H54 (cell line): ENCODE data around the gene MTAP.

Experiments
- DNase-seq: peaks from one replicate; pipeline ENCODE4 v3.0.0; 2011; ENCODE audit warnings: low spot score, mixed read lengths; ENCODE audit not compliant: insufficient read length
- FAIRE-seq: peaks from 3 replicates; lab custom pipeline; 2011; peaks lifted over from hg19 to GRCh38; lab: Jason Lieb, UNC
- POLR2A ChIP-seq: IDR thresholded peaks from 2 replicates; pipeline ENCODE4 v1.6.1; 2011; ENCODE audit warnings: low read depth, mild to moderate bottlenecking, low read length

MTAP gene

DNA sequence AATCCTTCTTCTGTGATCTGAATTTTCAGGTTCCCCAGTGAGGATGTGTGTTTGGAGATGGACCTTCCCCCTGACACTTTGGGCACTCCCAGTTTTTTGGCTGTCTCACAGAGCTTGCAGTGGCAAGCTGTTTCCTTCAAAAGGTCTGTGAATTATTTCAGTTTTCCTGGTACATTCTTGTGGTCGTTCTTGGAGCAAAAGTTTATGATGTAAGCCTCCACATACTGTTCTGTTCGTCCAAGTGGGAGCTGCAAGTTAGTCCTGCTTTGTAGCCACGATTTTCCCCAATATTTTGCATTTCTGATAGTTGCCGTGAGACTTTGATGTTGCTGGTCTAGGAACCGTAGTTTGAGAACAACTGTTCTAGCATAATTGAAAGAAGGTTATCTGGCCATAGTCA is 88.3 kb downstream of the MTAP start:
- no peak for DNase-seq
- no peak for FAIRE-seq
- no peak for TF ChIP-seq POLR2A

DNA sequence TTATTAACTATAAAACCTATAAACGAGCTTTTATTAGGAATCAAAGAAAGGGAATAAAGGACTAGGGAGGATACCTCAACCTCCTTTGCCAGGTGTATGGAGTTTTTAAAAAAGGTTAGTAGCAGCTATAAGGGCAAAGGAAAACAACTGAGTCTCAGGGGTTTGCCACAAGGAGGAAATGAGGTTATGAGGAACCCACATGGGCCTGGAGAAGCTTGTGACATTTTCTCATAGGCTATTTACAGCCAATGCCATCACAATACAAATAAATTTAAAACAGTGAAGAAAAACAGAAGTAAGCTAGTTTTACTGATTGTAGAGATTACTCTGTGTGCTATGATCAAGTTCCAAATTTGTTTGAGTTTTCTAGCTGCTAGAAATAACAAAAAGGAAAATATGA is 99.1 kb downstream of the MTAP start:
- FAIRE-seq (no peak), DNase-seq (no peak)
- TF ChIP-seq POLR2A: no peak

GRCh38 chr9:21902136-21902535 is 99.7 kb downstream of the MTAP start:
- FAIRE-seq (no peak), DNase-seq (no peak)
- TF ChIP-seq POLR2A: no peak

- no peak for TF ChIP-seq POLR2A
- no peak for FAIRE-seq
- DNase-seq: no peak
These were observed 101.0 kb downstream of the MTAP start for GRCh38 chr9:21903380-21903965.

- no peak for DNase-seq
- TF ChIP-seq POLR2A: no peak
- FAIRE-seq: no peak
These were observed 101.9 kb downstream of the MTAP start for GRCh38 chr9:21904371-21904770.

DNA sequence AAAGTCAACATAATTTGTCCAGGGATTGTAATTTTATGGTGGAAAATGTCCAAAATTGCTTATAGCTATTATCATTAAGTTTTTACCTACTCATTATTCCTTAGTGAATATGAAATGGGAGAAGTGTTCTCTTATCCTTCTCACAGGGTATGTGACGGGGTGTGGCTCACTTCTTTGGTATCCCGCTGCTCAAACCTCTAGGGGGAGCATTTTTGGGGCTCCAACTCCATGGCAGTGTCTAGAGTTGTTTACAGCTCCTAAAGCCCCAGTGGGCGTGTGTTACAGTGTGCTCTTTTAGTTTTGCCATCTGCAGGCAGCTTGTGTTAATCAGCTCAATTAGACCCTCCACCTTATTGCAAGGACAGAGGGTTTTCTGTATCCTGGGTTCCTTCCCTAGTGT is 102.3 kb downstream of the MTAP start:
- no peak for TF ChIP-seq POLR2A
- no peak for DNase-seq
- no peak for FAIRE-seq

- DNase-seq (no peak), FAIRE-seq (no peak)
These were observed 103.8 kb downstream of the MTAP start for GRCh38 chr9:21906213-21906612.

GRCh38 chr9:21906881-21907280 is 104.4 kb downstream of the MTAP start:
- no peak for FAIRE-seq
- no peak for TF ChIP-seq POLR2A
- no peak for DNase-seq

More at GRCh38 chr9:21906213-21906612, 103.8 kb downstream of the MTAP start:
- no peak for TF ChIP-seq POLR2A

DNA sequence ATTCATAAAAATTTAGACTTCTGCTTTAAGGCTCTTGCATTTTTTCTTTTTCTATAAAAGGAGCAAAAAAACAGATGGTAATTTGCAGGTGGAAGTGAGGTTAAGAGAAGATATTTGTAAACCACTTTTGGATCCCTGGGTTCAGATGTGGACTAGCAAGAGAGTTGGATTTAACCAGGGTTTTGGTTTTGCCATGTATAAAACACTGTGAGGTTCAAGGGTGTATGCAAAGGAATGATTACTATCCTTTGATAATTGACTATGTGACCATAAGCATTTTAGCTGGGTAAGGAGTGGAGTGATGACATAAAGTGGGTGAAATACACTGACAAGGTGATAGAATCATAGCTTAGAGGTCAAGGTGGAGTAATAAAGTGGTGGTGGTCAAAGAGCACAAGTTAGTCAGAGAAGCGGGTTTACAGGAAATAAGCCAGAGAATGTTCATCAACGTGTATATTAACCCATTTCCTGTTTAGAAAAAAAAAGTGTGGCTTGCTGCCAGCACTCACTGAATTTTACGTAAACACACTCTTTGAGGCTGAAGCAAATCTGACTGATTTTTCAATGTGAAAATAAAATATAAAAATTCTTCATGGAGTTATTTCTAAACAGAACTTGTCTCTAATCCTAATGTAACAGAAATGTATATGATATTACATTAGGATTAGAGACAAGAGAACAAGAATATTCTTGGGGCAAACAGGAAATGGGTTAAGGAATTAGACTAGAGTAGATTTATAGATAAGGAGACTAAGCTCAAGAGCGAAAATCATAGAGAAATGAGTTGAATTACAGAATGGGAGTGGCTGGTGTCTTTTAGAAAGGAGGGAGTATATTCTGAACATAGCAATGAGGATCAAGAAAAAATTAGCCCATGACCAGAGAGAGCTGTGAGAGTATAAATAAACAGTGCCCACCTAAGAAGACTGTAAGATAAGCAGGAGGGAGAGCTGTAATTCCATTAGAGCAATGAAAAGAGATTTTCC is 117.2 kb downstream of the MTAP start:
- DNase-seq (no peak), FAIRE-seq (no peak)
- TF ChIP-seq POLR2A: no peak

- no peak for FAIRE-seq
- DNase-seq: no peak
- no peak for TF ChIP-seq POLR2A
These were observed 121.3 kb downstream of the MTAP start for GRCh38 chr9:21923694-21924093.

DNA sequence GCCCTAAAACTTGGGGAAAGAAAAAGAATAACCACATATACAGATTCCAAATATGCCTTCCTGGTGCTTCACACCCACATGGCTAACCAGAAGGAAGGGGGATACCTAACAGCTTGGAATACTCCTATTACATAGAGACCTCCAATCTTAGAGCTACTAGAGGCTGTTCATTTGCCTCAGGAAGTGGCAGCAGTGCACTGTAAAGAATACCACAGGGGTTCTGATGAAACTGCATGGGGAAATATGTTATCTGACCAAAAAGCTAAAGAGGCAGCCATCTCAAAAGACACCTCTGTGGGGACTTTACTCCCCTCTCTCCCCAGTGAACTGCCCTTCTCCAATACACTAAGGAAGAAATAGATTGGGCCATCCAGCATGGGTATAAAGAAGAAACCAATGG is 125.3 kb downstream of the MTAP start:
- FAIRE-seq: no peak
- TF ChIP-seq POLR2A: no peak
- DNase-seq: no peak

- TF ChIP-seq POLR2A: no peak
- FAIRE-seq (no peak), DNase-seq (no peak)
These were observed 129.0 kb downstream of the MTAP start for GRCh38 chr9:21931428-21931827.

DNA sequence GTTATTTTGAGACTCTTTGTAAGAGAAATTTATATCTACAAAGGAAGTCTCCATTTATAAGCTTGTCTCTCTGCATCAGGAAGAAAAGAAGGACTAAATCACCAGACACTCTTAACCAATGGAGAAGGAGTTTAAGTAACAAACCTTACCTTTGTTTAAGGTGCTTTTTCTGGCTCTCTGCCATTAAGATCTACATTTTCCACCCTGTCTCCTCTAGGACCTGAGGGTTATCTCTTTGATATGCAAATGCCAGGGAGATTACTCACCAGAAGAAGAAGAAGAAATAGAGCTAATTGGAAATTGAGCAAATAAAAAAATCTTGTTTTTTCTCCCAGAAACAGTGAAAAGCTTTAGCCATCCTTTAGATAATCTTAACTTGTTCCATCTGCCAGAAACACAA is 130.8 kb downstream of the MTAP start:
- no peak for TF ChIP-seq POLR2A
- DNase-seq: no peak
- no peak for FAIRE-seq

DNA sequence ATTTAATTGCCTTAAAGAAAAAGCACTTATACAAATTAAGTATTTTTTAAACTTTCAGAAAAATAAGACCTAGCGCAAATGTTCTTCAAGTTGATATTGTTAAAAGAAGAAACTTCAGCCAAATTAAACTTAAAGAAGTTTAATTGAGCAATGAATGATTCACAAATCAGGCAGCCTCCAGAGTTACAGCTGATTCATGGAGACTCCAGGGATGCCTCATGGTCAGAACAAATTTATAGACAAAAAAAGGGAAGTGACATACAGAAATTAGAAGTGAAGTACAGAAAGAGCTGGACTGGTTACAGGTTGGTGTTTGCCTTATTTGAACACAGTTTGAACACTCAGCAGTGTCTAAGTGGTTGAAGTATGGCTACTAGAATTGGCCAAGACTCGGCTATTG is 131.4 kb downstream of the MTAP start:
- FAIRE-seq: no peak
- DNase-seq: no peak
- no peak for TF ChIP-seq POLR2A
